Testis (tissue), 3 donors: ENCODE measurements around the gene ZBTB9. TPM values are rescaled to one million over a fixed set of nuclear protein-coding genes. Genes with fewer than 3 reads are reported as not detected.
A peak's percentile ranks its signal among the peaks of the same experiment; 100 is the strongest.

Source experiments
- DNase-seq: peaks from one replicate; pipeline ENCODE4 v3.0.0-alpha.2; 2019
- H3K27ac ChIP-seq, 2 donors: fragments of 200-600 bp; sonication (generic); one replicate each; pipeline ENCODE4 v1.5.1; 2019
- H3K27me3 ChIP-seq: fragments of 200-600 bp; sonication (generic); one replicate; pipeline ENCODE4 v1.5.1; 2019
- H3K36me3 ChIP-seq: fragments of 200-600 bp; sonication (generic); one replicate; pipeline ENCODE4 v1.5.1; 2017; ENCODE audit warnings: low read depth; ENCODE audit errors: missing control alignments
- H3K4me1 ChIP-seq: fragments of 200-600 bp; sonication (generic); one replicate; pipeline ENCODE4 v1.5.1; 2019
- H3K4me3 ChIP-seq, 2 donors: fragments of 200-600 bp; sonication (generic); one replicate each; pipeline ENCODE4 v1.5.1; 2017 to 2019
- H3K9me3 ChIP-seq: fragments of 200-600 bp; sonication (generic); one replicate; pipeline ENCODE4 v1.5.1; 2017
- POLR2A ChIP-seq: fragments of 450-650 bp; IDR thresholded peaks from one replicate; pipeline ENCODE4 v1.6.1; 2017; ENCODE audit warnings: antibody characterized with exemption, mild to moderate bottlenecking, moderate library complexity
- WGBS, 2 donors: methylation state at CpG; one replicate each; pipeline ENCODE4 v1.1.5; 2018; 5-methylcytosine and 5-hydroxymethylcytosine counted together
- intact Hi-C: fragments of 100-400 bp; cut with DNase I; formaldehyde crosslinking; loops from one replicate; pipeline ENCODE4 v1.15.1; 2023; ENCODE audit warnings: low total_unique reads
- polyA plus RNA-seq: library from polyadenylated mRNA; stranded (reverse); fragments of 350-450 nt; fragmentation: Illumina TruSeq; extraction: RNeasy Lipid Tissue Mini Kit (QIAGEN cat#74804); gene quantifications from one replicate; pipeline ENCODE4 v1.2.3, GENCODE V29; 2014; ENCODE audit warnings: low read depth, low replicate concordance; ENCODE audit not compliant: insufficient read depth
- total RNA-seq, 2 donors: library from RNA; depleted of rRNA; stranded (reverse); fragments of >200 nt; gene quantifications; one replicate each; pipeline ENCODE4 v1.2.3, GENCODE V29; 2016
- TF ChIP-seq, protein P1 (sequence below), 3 experiments: fragments of 450-650 bp in 2 of 3; fragments of 200-600 bp in 1 of 3; sonication (generic) in 1 of 3; IDR thresholded peaks; one replicate each; pipeline ENCODE4 v1.5.1; 2016 to 2019; ENCODE audit warnings: antibody characterized with exemption in 3 of 3, mild to moderate bottlenecking in 2 of 3, moderate library complexity in 1 of 3

Gene ZBTB9
- total and polyA plus RNA-seq, 3 donors from 2014 or later, result 15.2 to 16.9 (median 15.7) TPM

DNA sequence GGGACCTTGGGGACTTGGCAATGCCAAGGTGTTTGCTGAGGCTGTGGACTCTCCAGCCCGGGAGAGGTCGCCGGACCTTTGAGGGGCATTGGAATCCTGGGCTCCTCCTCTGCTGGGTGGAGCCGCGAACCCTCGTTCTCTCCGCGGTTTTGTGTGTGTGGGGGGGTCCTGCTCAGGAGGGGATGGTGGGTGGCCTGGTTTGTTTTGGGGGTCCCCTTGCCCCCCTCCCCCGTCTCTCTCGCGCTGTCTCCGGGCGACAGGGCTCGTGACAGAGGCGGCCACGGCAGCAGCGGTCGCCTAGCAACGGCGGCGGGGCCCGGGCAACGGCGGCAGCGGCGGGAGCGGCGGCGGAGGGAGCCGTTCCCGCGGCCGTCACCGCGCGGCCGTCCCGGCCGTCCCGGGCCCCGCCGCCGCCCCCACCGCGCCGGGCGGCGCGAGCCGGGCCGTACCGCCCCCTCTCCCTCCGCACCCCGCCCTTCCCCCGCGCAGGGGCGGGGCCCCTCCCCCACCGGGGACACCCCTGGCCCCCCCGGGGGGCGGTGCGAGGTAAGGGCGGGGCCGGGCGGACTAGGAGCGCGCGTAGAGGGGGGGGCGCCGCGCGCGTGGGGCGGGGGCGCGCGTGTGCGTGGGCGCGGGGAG lies 26.7 kb upstream of the ZBTB9 start:
- intact Hi-C loops, result no loop called here
- Histone ChIP-seq H3K9me3 (no peaks in the 10 kb centered on the region), H3K36me3 (no peaks in the 10 kb centered on the region), H3K27me3 (no peaks in the 10 kb centered on the region), H3K27ac (peak overlapping the region; percentile 86 to 97), H3K4me3 (peak overlapping the region; percentile 52 to 66), H3K4me1 (peaks cover 48% of the 10 kb centered on the region)
- TF ChIP-seq, protein P1, sequence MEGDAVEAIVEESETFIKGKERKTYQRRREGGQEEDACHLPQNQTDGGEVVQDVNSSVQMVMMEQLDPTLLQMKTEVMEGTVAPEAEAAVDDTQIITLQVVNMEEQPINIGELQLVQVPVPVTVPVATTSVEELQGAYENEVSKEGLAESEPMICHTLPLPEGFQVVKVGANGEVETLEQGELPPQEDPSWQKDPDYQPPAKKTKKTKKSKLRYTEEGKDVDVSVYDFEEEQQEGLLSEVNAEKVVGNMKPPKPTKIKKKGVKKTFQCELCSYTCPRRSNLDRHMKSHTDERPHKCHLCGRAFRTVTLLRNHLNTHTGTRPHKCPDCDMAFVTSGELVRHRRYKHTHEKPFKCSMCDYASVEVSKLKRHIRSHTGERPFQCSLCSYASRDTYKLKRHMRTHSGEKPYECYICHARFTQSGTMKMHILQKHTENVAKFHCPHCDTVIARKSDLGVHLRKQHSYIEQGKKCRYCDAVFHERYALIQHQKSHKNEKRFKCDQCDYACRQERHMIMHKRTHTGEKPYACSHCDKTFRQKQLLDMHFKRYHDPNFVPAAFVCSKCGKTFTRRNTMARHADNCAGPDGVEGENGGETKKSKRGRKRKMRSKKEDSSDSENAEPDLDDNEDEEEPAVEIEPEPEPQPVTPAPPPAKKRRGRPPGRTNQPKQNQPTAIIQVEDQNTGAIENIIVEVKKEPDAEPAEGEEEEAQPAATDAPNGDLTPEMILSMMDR (IDR thresholded peaks at IDR 0.05), result no peak
- TF ChIP-seq POLR2A, result no peak
- 0 to 2% methylated on average over 3 to 51 of the region's 79 CpGs for WGBS, 2 donors
- peak; percentile 61 for DNase-seq

DNA sequence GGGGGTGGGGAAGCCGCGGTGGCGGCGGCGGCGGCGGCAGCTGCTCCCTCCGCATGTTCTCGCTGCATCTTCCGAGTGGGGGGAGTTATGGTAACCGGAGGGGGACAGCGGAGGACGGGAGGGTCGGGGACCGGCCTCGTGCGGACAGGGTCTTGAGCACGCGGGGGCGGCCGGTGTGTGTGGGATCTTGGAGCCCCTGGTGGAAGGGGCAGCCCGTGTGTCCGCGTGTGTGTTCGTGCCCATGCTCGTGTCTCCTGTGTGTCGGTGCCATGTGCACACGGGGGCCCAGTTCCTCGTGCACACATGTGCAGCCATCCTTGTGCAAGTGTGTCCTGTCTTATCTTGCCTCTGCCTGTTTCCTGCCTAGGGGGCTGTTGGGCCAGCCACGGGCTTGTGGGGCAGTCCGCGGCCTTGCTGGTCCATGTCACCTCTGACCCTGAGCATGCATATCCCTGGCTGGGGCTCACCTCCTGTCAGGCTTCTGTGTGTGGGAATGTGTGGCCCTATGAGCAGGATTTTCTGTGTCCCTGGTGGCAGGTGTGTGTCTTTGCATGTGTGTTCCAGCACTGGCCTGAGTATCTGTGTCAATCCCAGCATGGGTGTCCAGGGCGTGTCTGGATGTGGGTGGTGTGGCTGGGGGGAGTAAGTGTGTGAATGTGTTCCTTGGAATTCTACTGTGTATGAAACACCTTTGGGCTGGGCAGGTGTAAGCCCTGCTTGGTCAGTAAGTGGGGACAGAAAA lies 26.0 kb upstream of the ZBTB9 start:
- intact Hi-C loops, result no loop called here
- WGBS, 2 donors, result 3 to 6% methylated on average over 6 to 33 of the region's 33 CpGs

DNA sequence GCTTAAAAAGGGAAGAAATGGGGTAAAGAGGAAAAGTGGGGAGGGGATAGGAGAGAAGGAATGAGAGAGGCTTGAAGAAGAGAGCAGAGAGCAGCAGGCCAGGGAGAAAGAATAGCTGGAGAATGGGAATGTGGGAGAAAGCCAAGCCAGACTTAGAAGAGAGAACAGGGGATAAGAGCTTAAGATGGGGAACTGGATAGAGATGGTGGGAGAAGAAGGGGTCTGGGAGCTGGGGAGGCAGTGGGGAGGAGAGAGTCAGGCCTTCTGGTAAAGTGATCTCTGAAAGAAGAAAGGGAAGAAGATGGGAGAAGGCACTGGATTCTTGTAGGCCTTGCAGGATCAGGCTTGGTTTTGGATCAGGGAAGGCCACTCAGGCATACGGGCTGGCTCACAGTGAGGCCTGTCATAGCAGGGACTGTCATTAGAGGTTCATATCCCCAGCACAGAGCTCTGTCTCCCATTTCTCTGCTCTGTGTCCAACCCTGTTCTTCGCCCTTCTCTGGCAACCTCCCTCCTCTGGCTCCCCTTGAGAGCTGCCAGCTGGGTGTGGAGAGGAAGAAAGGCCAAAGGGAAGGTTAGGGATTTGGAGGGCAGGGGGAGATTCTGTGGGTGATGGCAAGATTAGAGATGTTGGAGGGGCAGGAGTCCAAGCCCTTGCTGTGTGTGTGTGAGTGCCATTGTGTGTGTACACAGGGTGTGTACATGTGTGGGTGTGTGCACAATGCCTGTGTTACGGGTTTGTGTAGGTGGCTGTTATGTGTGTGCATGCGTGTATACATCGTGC lies 25.2 kb upstream of the ZBTB9 start:
- no peak overlapping the region for H3K4me3 ChIP-seq
- WGBS, 2 donors, result 49 to 54% methylated on average over 5 of the region's 5 CpGs
- TF ChIP-seq, protein P1 (IDR thresholded peaks at IDR 0.05), result no peak
- no peak for TF ChIP-seq POLR2A
- H3K4me1 ChIP-seq, result peaks cover 48% of the 10 kb centered on the region
- intact Hi-C loops, result no loop called here
- no peak for DNase-seq
- H3K9me3 ChIP-seq, result no peaks in the 10 kb centered on the region
- H3K27ac ChIP-seq, result peak overlapping the region in 1 of 2 donors; percentile 74
- H3K27me3 ChIP-seq, result no peaks in the 10 kb centered on the region
- no peaks in the 10 kb centered on the region for H3K36me3 ChIP-seq

More for the DNA sequence above, 26.0 kb upstream of the ZBTB9 start:
- no peak for DNase-seq
- H3K27me3 ChIP-seq, result no peaks in the 10 kb centered on the region
- H3K4me3 ChIP-seq, result peak overlapping the region; percentile 39 to 52
- TF ChIP-seq POLR2A, result no peak
- TF ChIP-seq, protein P1 (IDR thresholded peaks at IDR 0.05), result peak; percentile 27 to 39 (median 31)
- peak overlapping the region in 1 of 2 donors; percentile 74 for H3K27ac ChIP-seq
- no peaks in the 10 kb centered on the region for H3K9me3 ChIP-seq
- H3K4me1 ChIP-seq, result peaks cover 48% of the 10 kb centered on the region
- no peaks in the 10 kb centered on the region for H3K36me3 ChIP-seq

DNA sequence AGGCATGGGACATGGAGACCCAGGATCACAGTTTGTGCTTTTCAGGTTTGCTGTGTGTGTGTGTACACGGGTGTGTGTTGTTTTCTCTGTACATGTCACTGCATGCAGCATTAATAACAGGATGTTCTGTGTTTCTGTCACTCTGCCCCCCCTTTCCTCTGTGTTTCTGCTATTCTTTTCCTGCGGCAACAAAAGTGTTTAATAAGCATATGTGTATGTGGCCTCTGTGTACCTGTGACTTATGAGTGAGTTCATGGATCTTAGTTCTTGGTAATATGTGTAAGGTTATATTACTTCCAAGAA lies 24.7 kb upstream of the ZBTB9 start:
- no peak overlapping the region for H3K27ac ChIP-seq
- intact Hi-C loops, result no loop called here
- peaks cover 45% of the 10 kb centered on the region for H3K4me1 ChIP-seq
- H3K9me3 ChIP-seq, result no peaks in the 10 kb centered on the region
- 38 to 52% methylated on average over 2 of the region's 2 CpGs for WGBS, 2 donors
- H3K27me3 ChIP-seq, result no peaks in the 10 kb centered on the region
- no peak for TF ChIP-seq POLR2A
- TF ChIP-seq, protein P1 (IDR thresholded peaks at IDR 0.05), result no peak
- DNase-seq, result no peak
- no peak overlapping the region for H3K4me3 ChIP-seq
- H3K36me3 ChIP-seq, result no peaks in the 10 kb centered on the region
